Measurements from ENCODE around the gene EGFL7.
"Not testable (repeated sequence)": the region's sequence is repeated elsewhere in the genome, so short reads cannot be mapped to it uniquely, and the experiment has no call there.

EGFL7 gene

DNA sequence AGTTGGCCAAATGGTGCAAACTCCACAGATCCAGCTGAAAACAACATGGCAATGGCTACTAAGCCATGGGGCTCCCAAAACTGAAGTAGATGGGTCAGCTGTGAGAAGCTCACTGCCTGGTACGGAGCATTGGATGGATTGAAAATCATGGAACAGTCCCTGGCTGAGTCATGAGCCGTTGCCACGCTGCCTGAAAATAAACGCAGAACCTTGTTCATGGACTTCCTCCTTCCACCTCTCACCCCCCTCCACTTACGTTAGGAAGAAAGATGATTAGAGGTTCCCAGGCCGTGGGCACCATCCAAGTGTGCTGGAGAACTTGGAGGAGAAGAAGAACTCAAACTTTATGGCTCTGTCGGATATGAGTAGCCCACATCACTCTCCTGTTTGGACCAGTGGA lies 42.8 kb downstream of the EGFL7 start:
- no peak for DNase-seq

DNA sequence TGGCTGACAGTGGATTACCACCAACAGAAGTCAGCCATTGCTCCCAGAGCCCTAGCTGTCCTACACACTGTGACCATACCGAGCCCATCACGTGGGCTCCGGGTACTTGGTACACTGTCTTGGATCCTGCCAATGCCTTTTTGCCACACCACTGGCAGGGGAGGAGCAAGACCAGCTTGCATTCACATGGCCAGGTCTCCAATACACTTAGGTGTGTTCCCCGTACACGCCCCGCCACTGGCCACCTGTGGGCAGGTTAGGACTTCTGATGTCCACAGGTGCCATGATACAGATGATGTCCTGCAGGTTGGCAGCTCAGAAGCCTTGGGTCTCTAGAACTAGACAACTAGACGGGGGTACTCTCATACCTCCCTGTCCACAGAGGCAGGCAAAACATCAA lies 44.3 kb downstream of the EGFL7 start:
- DNase-seq = no peak

DNA sequence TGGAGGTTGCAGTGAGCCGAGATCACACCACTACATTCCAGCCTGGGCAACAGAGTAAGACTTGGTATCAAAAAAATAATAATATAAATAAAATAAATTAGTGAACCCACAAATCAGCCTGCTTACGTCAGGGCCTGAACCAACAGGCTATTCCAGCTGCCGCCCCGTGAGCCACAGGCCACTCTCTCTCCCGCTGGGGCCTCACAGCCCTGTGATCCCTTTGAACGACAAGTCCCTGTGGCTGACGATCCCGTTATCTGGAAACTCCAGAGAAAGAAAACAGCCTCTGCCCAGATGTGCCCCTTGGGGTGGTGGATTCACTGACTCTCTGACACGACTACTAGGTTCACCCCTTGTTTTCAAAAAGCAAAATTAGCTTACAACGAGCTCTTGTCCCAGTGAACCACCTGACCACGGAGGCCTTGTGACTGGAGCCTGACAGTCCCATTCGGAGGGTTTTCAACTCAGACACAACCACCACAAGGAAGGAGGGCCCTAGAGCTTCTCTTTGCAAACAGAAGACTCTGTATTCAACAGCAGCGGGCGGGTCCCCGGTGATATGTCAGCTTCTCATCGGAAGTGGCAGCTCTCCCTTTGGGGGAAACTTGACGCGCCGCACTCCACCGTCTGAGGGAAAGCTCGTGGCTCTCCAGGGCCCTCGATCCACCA lies 45.3 kb downstream of the EGFL7 start:
- DNase-seq = no peak

DNA sequence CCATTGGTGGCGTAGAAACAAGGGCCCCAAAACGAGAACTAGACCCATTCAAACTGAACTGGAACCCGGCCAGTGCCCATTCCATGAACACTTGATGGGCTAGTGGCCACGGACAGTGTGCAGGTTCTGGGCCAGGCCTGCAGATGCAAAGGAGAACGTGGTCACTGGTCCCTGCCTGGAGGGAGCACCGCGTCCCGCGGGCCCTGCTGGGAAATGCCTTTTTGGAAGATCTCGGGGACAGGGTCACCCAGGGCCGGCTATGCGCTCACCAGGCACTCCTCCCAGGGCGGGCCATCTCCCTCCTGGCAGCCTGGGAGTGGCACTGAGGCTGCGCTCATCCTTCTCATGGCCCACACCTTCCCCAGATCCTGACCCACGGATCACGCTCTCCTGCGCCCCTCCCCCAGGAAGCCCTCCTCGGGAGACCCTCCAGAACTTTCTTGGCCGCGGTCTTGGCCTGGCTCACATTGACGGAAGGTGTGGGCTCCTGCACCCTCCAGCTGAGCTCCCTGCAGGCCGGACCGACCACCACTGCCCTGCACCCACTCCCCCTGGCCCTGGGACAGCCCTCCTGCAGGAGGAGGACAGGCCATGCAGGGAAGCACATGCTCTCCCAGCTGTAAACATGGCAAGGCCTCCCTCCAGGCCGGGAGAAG lies 46.9 kb downstream of the EGFL7 start:
- no peak for DNase-seq

DNA sequence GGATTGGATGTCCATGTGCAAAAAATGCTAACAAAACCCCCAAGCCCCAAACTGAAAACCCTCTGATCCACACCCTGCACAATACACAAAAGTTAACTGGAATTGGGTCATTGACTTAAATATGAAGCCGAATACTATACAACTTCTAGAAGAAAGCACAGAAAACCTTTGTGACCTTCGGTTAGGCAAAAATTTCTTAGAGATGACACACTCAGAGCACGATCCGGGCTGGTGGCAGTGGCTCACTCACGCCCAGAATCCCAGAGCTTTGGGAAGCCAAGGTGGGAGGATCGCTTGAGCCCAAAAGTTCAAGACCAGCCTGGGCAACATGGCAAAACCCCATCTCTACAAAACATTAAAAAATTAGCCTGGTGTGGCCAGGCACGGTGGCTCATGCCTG lies 47.8 kb downstream of the EGFL7 start:
- no peak for DNase-seq

DNA sequence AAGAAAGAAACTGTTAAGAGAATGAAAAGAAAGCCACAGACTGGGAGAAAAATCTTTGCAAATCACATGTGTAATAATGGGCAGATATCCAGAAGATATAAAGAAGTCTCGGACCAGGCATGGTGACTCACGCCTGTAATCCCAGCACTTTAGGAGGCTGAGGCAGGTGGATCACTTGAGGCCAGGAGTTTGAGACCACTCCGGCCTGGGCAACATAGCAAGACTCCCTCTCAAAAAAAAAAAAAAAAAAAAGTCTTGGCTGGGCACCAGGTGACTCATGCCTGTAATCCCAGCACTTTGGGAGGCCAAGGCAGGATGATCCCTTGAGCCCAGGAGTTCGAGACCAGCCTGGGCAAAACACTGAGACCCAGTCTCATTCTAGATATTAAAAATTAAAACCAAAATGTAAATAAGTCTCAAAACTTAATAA lies 48.5 kb downstream of the EGFL7 start:
- not testable (repeated sequence) for DNase-seq

DNA sequence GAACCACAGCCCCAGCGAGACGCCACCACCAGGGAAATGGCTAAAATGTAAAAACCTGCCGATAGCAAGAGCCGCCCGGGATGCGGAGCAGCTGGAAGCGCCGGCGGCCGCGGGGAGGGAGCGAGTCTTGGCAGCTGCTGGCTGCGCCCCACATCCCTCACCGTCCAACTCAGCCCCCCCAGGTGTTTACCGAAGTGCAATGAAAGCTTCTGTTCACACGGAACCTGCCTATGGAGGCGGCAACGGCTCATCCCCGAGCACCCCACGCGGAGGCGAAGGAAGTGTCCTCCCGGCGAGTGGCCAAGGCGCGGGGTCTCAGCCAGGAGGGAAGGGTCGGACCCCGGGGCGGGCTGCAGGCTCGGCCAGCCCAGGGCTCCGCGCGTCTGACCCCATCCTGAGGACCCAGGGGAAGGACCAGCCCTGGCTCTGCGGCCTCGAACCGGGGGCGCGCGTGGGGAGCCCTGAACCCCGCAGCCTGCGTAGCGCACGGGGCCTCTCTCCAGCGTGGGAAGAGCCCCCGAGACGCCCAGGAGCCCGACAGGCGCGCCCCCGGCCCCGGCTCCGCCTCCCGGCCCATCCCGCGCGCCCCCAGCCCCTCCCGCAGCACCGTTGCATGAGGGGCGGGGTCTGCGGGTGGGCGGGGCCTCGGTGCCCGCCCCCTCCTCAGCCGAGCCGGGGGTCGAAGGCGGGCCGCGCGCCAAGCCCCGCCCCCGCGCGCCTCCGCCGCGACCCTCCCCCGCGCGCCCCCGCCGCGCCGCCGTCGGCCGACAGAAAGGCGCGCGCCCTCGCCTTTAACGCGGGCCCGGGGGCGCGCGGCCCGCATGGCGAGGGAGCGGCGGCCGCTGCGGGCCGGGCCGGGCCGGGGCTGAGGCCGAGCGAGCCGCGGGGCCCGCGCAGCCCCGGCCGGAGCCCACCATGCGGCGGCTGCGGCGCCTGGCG lies 49.3 kb downstream of the EGFL7 start, which contains the start of gene DIPK1B:
Gene DIPK1B, plus strand, starts transcription at position 822 of the 939 bp plus-strand sequence. Its CDS starts 94 bp downstream, at position 916.
- no peak for DNase-seq

DNA sequence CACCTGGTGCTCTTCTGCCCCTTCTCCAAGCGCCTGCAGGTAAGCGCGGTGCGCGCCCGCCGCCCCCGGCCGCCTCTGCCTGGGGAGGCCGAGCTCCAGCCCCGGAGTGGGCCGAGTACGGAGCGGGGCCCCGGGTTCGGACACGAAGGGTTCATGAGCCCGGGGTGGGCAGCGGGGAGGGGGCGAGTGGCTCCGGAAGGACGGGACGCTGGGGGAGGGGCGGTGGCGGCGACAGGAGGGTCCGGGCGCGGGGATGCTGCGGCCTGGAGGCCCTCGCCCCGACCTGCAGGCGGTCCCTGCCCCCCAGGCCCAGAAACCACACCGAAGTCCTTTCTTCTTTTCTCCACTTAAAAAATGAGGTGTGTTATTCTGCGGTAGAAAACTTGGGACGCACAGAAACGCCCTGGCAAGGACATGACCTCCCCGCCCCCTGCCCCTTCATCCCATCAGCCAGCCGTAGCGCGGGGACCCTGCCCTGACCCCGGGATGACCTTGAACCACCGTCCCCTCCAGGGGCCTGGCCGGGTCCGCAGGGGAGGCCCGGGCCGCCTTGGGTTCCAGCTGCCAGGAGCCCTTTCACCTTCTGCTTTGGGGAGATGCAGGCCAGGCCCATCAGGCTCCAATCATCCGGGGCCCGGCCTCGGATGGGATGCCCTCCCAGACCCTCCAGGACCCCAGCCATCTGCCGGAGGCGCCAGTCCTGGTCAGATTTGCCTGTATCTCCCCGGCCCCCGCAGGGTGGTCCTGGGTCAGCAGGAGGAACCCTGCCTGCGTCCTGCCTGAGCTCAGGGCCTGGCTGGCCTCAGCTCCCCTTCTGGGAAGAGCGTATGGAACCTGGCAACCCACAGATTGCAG lies 50.2 kb downstream of the EGFL7 start:
- DNase-seq = no peak

DNA sequence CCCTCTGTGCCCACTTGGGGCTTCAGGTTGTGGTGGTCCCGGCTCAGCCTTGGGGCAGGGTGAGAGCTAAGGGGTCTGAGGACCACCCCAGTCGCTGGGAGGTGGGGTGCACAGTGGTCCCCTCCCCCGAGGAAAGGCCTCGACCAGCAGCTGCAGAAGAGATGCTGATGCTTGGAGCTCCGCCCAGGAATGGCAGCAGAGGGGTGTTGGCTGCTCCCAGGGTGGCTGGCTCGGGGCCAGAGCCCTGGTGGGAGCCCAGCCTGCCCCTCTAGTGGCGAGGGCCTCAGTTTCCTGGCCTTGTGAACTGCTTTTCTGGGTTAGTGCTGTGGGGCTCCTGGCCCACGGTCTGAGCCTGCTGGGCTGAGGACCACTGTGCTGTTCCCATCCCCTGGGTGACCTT lies 50.8 kb downstream of the EGFL7 start:
- DNase-seq = no peak

DNA sequence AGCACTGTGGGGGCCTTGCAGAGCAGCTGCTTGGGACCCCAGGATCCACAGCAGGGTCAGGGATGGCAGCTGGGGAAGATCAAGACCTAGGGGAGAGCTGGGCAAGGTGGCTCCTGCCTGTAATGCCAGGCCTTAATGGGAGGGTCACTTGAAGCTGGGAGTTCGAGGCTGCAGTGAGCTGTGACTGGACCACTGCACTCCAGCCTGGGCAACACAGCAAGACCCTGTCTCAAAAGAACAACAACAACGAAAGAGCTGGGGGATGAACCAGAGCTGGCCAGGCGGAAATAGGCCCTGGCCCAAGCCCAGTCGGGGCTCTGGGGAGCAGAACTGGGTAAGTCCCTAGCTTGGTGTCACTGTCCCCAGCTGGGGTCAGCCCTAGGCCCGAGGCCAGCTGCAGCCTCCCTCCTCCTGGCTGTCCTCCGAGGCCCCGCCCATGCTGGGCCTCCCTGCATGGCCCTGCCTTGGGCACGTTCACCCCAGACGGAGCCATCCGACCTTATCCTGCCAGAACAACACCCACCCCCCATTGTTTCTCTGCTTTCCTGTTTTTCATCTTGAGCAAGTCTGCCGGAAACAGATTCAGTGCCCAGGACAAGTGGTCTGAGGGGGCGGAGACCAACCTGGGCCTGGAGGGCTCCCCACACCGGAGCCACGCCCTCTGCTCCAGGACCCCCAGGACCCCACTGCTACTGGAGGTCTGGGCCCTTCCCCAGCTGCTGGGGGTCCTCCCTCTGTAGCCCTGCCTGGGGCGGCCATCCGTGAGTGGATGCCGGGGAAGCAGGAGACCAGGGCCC lies 51.6 kb downstream of the EGFL7 start:
- DNase-seq = no peak

DNA sequence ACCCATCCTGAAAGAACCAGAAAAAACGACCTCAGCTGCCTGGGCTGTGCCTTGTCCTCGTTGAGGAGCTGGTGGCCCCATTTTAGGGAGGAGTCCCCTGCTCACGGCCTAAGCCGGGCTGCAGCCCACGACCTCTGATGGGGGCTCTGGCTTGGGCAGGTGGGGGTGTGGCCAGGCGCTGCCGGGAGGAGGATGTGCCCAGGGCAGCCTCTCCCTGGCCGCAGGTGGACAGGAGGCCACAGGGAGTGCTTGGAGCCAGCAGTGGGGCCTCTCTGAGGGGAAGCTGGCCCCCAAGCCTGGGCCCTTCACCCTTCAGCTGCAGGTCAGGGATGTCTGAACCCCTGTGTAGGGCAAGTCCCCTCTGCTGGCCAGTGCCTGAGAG lies 52.2 kb downstream of the EGFL7 start:
- DNase-seq = no peak

DNA sequence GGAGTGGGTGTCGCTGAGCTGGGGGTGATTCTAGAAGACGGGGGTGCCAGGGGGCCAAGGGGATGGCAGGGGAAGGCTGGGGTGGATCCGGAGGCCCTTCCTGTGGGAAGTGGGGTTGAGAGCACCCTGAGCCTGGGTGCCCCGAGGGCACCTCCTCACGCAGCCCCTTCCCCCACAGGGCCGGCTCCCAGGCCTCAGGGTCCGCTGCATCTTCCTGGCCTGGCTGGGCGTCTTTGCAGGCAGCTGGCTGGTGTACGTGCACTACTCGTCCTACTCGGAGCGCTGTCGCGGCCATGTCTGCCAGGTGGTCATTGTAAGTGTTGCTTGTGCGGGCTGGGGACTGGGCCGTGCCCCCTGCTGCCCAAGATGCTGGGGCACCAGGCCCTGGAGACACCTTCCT lies 54.7 kb downstream of the EGFL7 start:
- DNase-seq = no peak

DNA sequence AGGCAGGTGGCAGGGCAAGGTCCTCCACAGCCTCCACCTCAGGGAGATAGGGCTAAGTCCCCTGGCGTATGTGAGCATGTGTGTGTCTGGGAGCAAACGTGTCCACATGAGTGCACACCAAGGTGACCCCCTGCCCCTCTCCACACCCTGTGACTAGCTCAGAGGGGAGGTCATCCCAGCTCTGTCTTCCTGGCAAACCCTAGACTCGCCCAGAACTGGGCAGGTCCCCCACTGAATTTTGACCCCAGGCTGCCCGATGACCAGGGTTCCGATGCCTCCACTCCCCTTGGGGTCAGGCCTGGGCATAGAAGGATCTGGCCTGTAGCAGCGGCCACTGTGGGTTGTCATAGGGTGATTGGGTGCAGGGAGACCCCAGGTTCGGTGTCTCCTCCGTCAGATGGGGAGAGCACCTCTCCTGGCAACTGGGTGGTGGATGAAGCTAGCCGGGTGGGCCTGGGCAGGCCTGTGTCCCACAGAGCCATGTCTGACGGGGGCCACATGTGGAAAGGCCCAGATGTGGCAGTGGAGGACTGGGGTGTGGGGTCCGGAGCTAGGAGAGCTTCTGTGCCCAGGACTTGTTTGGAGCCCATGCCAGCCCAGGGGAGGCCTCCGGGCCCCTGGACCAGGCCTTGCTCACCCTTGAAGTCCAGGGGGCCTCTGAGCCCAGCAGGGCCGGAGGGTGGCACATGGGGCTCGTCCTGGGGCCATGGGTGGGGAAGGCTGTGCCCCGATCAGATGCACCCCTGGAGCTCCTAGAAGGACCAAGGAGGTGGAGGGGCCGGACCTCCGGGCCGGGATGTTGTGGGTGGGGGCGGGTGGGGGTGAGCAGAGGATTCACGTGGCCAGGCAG lies 55.9 kb downstream of the EGFL7 start:
- no peak for DNase-seq

DNA sequence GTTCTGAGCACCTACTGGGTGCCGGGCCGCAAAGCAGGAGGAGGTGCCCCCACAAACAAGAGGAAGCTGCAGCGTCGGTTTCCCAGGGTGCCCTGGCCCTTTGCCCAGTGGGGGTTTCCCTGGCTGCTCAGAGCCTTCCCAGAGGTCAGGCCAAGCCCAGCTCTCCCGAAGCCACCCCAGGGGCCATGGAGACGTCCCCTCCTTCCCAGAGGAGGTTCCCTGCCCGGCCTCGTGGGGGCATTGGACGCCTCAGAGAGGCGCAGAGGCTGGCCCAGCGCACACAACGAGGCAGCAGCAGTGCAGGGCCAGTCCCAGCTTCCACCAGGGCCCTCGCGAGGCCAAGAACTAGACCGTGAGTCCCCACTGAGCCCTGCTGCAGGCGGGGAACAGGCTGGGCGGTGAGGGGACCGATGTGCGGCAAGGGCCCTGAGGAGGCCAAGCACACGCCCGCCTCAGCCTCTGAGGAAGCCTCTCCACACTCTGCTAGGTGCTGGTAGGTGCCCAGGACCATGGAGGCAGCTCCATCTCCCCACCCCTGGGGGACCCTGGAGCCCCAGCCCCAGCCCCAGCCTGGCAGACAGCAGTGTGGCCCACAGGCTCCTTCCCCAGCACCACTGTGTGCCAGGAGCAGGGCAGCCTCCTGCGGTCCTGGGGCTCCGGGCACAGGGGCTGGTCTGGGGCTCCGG lies 56.6 kb downstream of the EGFL7 start:
- no peak for DNase-seq

DNA sequence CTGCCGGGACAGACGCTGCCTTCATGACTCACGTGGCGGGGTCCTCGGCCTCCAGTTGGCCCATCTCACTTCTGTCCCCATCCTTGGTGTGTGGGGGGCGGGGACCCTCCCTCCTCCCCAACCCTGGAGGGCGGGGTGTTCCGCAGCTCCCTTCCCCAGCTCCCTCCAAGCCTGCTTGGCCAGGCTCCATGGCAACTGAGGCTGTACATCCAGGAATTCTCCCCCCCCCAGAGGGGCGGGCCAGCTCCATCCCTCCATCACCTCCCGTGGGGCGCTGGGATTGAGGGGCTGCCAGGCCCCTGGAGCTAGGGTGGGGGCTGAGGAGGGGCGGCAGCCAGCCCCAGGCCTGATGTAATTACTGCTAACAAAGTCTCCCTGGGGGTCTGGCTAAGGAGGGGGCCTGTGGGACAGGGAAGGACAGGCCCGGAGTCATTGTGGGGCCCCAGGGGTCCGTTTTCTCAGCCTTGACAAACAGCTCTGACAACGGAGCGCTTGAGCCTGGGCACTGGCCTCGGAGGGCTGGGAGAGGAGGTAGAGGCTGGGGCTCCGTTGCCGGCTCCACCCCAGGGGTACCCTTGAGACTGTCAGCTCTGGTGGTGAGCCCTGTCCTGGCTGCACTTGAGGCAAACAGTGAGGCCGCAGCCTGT lies 57.7 kb downstream of the EGFL7 start:
- no peak for DNase-seq

DNA sequence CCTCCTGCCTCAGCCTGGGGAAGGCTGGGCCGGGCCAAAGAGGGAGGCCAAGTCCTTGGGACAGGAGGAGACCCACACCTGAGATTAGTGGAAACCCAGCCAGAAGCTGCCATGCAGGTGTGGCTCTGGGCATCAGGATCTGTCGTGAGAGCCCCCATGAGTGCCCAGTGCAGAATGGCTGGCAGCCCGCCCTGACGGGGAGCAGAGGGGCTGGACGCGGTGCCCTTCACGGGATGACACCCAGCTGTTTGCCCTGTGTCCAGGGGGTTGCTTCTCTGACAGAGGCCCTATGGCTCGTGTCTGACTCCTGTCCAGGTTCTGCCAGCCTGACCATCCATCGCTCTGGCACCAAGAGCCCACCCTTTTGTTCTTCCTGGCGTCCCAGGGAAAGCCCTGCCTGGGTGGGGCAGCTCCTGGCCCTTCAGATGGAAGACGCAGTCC lies 58.2 kb downstream of the EGFL7 start:
- DNase-seq = no peak

DNA sequence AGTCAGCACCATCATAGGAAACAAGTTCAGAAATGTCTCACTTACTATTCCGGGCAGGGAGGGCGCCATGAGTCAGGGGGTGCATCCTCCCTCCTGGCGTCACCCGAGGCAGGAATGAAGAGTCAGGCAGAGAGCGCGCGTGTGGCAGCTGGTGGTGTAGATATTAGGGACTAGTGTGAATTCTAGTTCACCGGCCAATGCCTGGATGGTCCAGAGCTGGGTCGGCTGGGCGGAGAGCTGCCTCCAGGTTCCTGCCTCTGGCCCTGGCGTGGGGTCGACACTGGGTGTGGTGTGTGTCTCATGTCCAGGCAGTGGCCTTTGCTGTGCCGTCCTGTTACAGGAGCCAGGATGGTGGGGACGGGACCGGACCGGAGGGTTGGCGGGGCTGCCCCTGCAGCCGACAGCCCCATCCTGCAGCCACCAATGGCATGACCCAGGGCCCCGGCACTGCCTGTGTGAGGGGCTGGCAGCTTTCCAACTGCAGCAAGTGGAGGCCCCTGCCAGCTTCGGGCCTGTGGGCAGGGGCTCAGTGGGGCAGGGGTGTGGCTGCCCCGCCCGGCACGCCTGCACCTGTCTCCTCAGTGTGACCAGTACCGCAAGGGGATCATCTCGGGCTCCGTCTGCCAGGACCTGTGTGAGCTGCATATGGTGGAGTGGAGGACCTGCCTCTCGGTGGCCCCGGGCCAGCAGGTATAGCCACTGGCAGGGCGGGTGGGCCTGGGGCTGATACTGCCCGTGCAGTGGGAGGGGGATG lies 58.8 kb downstream of the EGFL7 start:
- DNase-seq = no peak
